Stimulated activated CD8-positive, alpha-beta memory T cell treated with anti-CD3 and anti-CD28 coated beads, Interleukin-4, amount 100 ng/mL, for 1 hour (primary cell): ENCODE measurements around the gene AGBL2.
"Not testable (repeated sequence)": the region's sequence is repeated elsewhere in the genome, so short reads cannot be mapped to it uniquely, and the experiment has no call there.

Source experiments
- DNase-seq, 2 donors: peaks; one replicate each; pipeline ENCODE4 v3.0.0-alpha.2; 2020; ENCODE audit warnings: low read depth in 2 of 2, low spot score in 1 of 2

Gene AGBL2

GRCh38 chr11:47691979-47692378 lies 23.2 kb downstream of the AGBL2 start:
- no peak for DNase-seq

- no peak for DNase-seq
Observed at GRCh38 chr11:47689480-47689879, 25.7 kb downstream of the AGBL2 start.

GRCh38 chr11:47688991-47689390 lies 26.2 kb downstream of the AGBL2 start:
- no peak for DNase-seq

- DNase-seq, result no peak
Observed at GRCh38 chr11:47688111-47688510, 27.1 kb downstream of the AGBL2 start.

GRCh38 chr11:47686704-47687103 lies 28.5 kb downstream of the AGBL2 start:
- not testable (repeated sequence) for DNase-seq

- DNase-seq, result no peak
Observed at GRCh38 chr11:47686151-47686550, 29.0 kb downstream of the AGBL2 start.

GRCh38 chr11:47675851-47676250 lies 39.3 kb downstream of the AGBL2 start:
- no peak for DNase-seq

- DNase-seq, result no peak
Observed at GRCh38 chr11:47672283-47672730, 42.9 kb downstream of the AGBL2 start.

GRCh38 chr11:47669856-47670255 lies 45.3 kb downstream of the AGBL2 start:
- no peak for DNase-seq

- no peak for DNase-seq
Observed at GRCh38 chr11:47668665-47669064, 46.5 kb downstream of the AGBL2 start.

GRCh38 chr11:47667555-47667954 lies 47.6 kb downstream of the AGBL2 start:
- DNase-seq, result no peak

GRCh38 chr11:47667135-47667534 lies 48.0 kb downstream of the AGBL2 start:
- no peak for DNase-seq

- DNase-seq, result not testable (repeated sequence)
Observed at GRCh38 chr11:47664936-47665335, 50.2 kb downstream of the AGBL2 start.

- no peak for DNase-seq
Observed at GRCh38 chr11:47661245-47661644, 53.9 kb downstream of the AGBL2 start.

- no peak for DNase-seq
Observed at GRCh38 chr11:47659276-47659675, 55.9 kb downstream of the AGBL2 start.

GRCh38 chr11:47656260-47656885 lies 58.8 kb downstream of the AGBL2 start:
- no peak for DNase-seq

GRCh38 chr11:47651818-47652469 lies 63.2 kb downstream of the AGBL2 start:
- DNase-seq, result no peak

GRCh38 chr11:47649276-47649675 lies 65.9 kb downstream of the AGBL2 start:
- no peak for DNase-seq

GRCh38 chr11:47646019-47646418 lies 69.2 kb downstream of the AGBL2 start:
- no peak for DNase-seq

GRCh38 chr11:47645500-47645899 lies 69.7 kb downstream of the AGBL2 start:
- no peak for DNase-seq

- DNase-seq, result peak; percentile 86 to 91
Observed at GRCh38 chr11:47642099-47642855, 72.9 kb downstream of the AGBL2 start, which contains the start of gene MTCH2. MTCH2 (minus strand) TSS chr11:47642559; CDS start chr11:47642465, 94 bp downstream.

GRCh38 chr11:47641600-47642098 lies 73.5 kb downstream of the AGBL2 start:
- DNase-seq, result no peak
